ENCODE data around the gene SERPIND1.

Gene SERPIND1

GRCh38 chr22:20793748-20794649, 20.1 kb downstream of the SERPIND1 start:
- DNase-seq: no peak

- DNase-seq: no peak
These were observed 20.9 kb downstream of the SERPIND1 start for GRCh38 chr22:20794650-20795413.

- no peak for DNase-seq
These were observed 22.8 kb downstream of the SERPIND1 start for GRCh38 chr22:20796731-20797130.

- DNase-seq: no peak
These were observed 24.3 kb downstream of the SERPIND1 start for GRCh38 chr22:20798218-20798617.

DNA sequence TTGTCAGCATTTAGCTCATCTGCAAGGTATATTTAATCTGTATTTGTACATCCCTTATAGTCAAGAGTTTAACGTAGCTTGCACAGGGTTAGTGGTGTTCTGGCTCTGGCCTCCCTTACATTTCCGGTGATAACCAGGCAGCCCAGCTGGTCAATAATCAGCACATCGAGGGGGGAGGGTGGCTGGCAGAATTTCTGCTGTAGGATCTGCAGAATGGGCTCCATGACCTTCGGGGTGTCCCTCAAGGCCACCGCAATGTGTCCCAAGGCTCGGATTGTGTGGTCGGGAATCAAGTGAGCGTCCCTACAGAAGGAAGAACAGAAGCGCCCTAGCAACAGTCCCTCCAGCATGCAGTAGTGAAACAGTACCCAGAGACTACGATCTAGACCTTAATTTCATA, 25.1 kb downstream of the SERPIND1 start:
- DNase-seq: no peak

DNA sequence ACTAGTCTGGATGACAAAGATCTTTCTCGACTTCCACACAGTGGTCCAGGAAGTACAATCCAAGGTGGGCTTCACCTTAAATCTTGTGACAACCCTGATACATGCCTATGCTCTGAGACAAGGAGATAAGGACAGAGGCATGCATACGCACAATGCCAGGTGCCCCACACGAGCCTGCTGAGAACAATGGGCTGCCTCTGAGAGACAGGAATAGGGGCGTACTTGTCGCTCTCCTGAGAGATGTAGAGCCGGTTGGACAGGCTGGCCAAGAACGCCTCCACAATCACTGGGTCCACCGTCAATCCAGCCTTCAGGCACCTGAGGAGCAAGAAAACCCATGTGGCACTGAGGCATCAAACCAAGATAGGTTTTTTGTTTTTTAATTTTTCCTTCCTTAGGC, 25.5 kb downstream of the SERPIND1 start:
- DNase-seq: no peak

DNA sequence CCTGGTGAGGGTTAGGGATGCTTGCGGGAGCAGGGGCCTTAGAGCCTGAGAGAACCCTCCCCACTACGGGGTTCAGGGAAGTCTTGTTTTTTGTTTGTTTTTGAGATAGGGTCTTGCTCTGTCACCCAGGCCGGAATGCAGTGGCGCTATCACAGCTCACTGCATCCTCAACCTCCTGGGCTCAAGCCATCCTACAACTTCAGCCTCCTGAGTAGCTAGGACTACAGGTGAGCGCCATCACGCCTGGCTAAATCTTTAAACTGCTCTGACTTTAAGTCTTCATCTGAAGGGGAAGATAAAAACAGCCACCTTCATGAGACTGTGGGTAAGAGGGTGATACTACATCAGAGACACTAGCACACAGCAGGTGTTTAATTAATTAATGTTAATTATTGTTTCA, 28.5 kb downstream of the SERPIND1 start:
- no peak for DNase-seq

GRCh38 chr22:20802922-20803553, 29.1 kb downstream of the SERPIND1 start:
- no peak for DNase-seq

DNA sequence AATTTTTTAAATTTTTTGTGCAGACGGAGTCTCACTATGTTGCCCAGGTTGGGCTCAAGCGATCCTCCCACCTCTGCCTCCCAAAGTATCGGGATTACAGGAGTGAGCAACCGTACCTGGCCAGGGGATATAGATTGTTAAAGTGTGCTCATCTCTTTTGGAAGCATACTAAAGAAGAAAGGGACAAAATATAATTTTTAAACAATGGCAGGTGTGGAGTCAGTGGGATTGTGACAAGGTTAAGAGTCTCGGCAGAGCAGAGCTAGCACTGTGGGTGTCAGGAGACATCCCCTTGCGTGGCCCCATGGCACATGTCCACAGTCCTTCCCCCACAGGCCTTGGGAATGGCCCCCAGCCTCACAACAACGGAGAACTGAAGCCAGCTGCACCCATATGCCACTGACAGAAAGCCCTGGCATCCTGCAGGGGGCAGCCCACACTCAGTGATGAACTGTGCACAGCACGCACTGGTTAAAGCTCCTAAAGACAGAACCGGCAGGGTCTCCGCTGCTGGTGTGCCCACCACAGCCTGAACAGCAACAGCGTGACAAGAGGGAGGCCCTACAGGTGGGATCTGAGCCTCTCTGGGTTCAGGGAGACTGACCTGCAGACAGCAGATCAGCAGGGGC, 29.9 kb downstream of the SERPIND1 start:
- no peak for DNase-seq

- no peak for DNase-seq
These were observed 30.7 kb downstream of the SERPIND1 start for GRCh38 chr22:20804650-20805049.

- DNase-seq: no peak
These were observed 32.1 kb downstream of the SERPIND1 start for GRCh38 chr22:20805972-20806471.

GRCh38 chr22:20807315-20807752, 33.4 kb downstream of the SERPIND1 start:
- DNase-seq: no peak

GRCh38 chr22:20808844-20809243, 34.9 kb downstream of the SERPIND1 start:
- DNase-seq: no peak

DNA sequence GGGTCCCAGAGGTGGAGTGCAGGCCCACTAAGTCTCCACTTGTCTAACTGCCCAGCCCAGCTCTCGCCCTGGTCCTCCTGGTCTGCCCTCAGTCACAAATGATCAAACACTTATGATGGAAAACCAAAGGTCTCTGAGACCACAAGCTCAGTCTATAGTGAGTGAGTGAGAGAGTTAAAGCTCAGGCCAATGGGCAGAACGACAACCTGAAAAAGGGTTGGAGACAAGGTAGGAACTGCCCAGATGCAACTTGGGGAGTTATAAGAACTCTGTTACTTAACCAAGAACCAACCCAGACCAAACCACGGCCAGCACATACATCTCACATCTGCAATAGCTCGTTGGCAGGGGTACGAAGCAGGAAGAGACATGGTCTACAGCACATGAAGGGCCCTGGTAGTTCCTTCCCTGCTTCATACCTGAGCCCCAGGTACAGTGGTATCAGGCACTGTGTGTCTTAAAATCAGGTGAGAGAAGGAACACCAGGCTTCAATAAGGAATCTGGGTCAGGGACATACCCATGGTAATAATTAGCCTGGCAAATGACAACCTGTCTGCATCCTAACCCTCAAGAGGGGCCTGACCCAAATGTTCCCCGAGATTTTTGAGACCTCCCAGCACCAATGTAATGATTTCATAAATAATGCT, 35.7 kb downstream of the SERPIND1 start:
- DNase-seq: no peak

- DNase-seq: no peak
These were observed 36.7 kb downstream of the SERPIND1 start for GRCh38 chr22:20810645-20811044.

DNA sequence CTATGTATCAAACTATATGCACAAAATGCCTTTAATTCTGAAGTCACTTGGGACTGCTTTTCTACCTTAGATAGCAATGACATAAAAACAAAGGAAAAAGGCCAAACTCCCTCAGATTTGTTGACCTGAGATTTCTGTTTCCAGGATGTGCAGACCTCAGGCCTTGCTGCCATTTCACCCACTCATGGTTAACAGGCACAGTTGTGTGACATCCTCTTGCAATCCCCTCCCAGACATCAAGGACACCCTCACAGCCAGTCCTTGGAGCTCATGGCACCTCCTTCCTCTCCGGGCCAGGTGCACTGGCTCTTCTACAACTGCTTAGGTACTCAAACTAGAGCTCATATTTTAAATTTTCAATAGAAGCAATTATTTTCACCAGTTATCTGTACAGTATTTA, 37.3 kb downstream of the SERPIND1 start:
- DNase-seq: no peak

DNA sequence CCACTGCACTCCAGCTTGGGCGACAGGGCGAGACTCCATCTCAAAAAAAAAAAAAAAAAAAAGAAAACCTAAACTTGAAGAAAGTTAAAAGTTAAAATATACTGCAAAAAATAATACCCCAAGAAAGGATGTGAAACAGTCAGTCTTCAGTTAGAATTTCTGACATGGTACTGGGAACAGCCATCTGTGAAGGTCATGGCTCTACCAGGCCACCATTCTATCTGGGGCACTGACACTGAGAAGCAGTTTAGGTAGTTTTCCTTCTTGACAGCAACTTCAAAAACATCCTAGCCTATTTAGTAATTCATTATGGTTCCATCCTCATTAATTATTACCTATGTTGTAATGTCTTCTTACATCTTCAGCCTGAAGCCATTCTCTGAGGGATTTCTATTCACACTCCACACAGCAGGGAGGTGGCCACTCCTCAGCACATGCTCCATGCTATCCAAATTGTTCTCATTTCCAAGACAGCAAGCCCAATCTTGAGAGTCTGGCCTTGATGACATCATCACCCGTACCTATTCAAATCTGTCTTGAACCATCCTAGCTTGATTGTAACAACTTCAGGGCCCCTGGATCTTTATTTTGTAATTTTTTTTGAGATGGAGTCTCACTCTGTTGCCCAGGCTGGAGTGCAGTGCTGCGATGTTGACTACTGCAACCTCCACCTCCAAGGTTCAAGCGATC, 38.2 kb downstream of the SERPIND1 start:
- no peak for DNase-seq

- no peak for DNase-seq
These were observed 39.1 kb downstream of the SERPIND1 start for GRCh38 chr22:20813056-20813455.

DNA sequence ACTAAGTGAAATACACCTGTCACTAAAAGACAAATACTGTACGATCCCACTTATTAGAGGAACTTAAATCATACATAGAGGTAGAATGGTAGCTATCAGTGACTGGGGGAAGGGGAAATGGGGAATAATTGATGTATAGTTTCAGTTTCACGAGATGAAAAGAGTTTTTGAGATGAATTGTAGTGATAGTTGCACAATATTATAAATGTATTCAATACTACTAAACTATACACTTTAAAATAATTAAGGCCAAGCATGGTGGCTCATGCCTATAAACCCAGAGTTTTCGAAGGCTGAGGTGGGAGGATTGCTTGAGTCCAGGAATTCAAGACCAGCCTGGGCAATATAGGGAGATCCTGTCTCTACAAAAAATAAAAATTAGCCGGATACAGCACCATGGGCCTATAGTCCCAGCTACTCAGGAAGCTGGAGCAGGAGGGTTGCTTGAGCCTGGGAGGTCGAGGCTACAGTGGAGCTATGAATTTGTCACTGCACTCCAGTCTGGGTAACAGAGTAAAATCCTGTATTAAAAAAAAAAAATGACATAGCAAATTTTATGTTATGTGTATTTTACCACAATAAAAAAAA, 40.4 kb downstream of the SERPIND1 start:
- no peak for DNase-seq

GRCh38 chr22:20815477-20816050, 41.7 kb downstream of the SERPIND1 start:
- DNase-seq: no peak

- DNase-seq: no peak
These were observed 42.6 kb downstream of the SERPIND1 start for GRCh38 chr22:20816559-20816958.

All from midbrain (tissue), 1 donor.